HG02588 (cell line): Measurements from ENCODE around the gene BHLHA15.

Source experiments
- ATAC-seq: cut with Tn5 transposase; IDR thresholded peaks from one replicate; pipeline ENCODE4 v1.9.1; 2021; ENCODE audit warnings: mild to moderate bottlenecking, moderate library complexity; ENCODE audit not compliant: unreplicated experiment

The BHLHA15 gene

GRCh38 chr7:98240961-98241673 is 29.9 kb downstream of the BHLHA15 start:
- ATAC-seq: peak; percentile 53

- ATAC-seq: no peak
Measured at GRCh38 chr7:98241674-98242241, 30.5 kb downstream of the BHLHA15 start.

GRCh38 chr7:98242342-98242741 is 31.1 kb downstream of the BHLHA15 start:
- ATAC-seq: no peak

GRCh38 chr7:98242934-98243333 is 31.7 kb downstream of the BHLHA15 start:
- no peak for ATAC-seq

GRCh38 chr7:98244871-98245270 is 33.6 kb downstream of the BHLHA15 start:
- ATAC-seq: no peak

GRCh38 chr7:98248156-98248555 is 36.9 kb downstream of the BHLHA15 start:
- no peak for ATAC-seq

- no peak for ATAC-seq
Measured at GRCh38 chr7:98249106-98249505, 37.9 kb downstream of the BHLHA15 start.

GRCh38 chr7:98250789-98251188 is 39.5 kb downstream of the BHLHA15 start:
- no peak for ATAC-seq

GRCh38 chr7:98251231-98251600 is 40.0 kb downstream of the BHLHA15 start:
- ATAC-seq: peak; percentile 30

- peak; percentile 97 for ATAC-seq
Measured at GRCh38 chr7:98251601-98252424, 40.6 kb downstream of the BHLHA15 start, which contains the start of gene TECPR1. TSS of gene TECPR1 (minus strand) at chr7:98252232. CDS start at chr7:98246146, 6,086 bp downstream.

- ATAC-seq: no peak
Measured at GRCh38 chr7:98252425-98253054, 41.3 kb downstream of the BHLHA15 start.

- ATAC-seq: no peak
Measured at GRCh38 chr7:98254516-98254915, 43.3 kb downstream of the BHLHA15 start.

GRCh38 chr7:98254951-98255610 is 43.8 kb downstream of the BHLHA15 start:
- ATAC-seq: no peak

GRCh38 chr7:98256431-98256830 is 45.2 kb downstream of the BHLHA15 start:
- ATAC-seq: no peak

GRCh38 chr7:98257701-98258100 is 46.5 kb downstream of the BHLHA15 start:
- ATAC-seq: no peak
